IMR-90 (cell line): ENCODE measurements around the gene LY86.

ENCODE experiments used
- BHLHE40 ChIP-seq: fragments of 150-350 bp; IDR thresholded peaks from 2 replicates; pipeline ENCODE4 v1.6.1; 2016; ENCODE audit warnings: mild to moderate bottlenecking, low read depth, low read length
- CTCF ChIP-seq: conservative IDR thresholded peaks from 2 replicates; pipeline ENCODE4 v1.5.1; 2012; ENCODE audit warnings: mild to moderate bottlenecking, low read depth, low read length, improper control_type of control experiment
- FOS ChIP-seq: fragments of 150-350 bp; IDR thresholded peaks from 2 replicates; pipeline ENCODE4 v1.6.1; 2016; ENCODE audit warnings: low read depth, low read length
- MAFK ChIP-seq: IDR thresholded peaks from 2 replicates; pipeline ENCODE4 v1.6.1; 2012; ENCODE audit warnings: low read depth, low read length, improper control_type of control experiment
- MAZ ChIP-seq: IDR thresholded peaks from 2 replicates; pipeline ENCODE4 v1.6.1; 2012; ENCODE audit warnings: low read depth, mild to moderate bottlenecking, low read length, improper control_type of control experiment, moderate library complexity, borderline replicate concordance
- MXI1 ChIP-seq: IDR thresholded peaks from 2 replicates; pipeline ENCODE4 v1.6.1; 2012; ENCODE audit warnings: low read depth, mild to moderate bottlenecking, low read length, moderate library complexity, borderline replicate concordance
- NFE2L2 ChIP-seq: fragments of 150-350 bp; IDR thresholded peaks from 2 replicates; pipeline ENCODE4 v1.6.1; 2016; ENCODE audit warnings: low read depth, mild to moderate bottlenecking, low read length
- POLR2A ChIP-seq: IDR thresholded peaks from 2 replicates; pipeline ENCODE4 v1.6.1; 2012; ENCODE audit warnings: mild to moderate bottlenecking, low read depth, low read length
- RCOR1 ChIP-seq: IDR thresholded peaks from 2 replicates; pipeline ENCODE4 v1.6.1; 2012; ENCODE audit warnings: mild to moderate bottlenecking, low read length, improper control_type of control experiment; ENCODE audit not compliant: insufficient replicate concordance
- USF2 ChIP-seq: fragments of 150-350 bp; IDR thresholded peaks from 2 replicates; pipeline ENCODE4 v1.6.1; 2017; ENCODE audit warnings: mild to moderate bottlenecking, antibody characterized with exemption, low read length, low read depth
- TF ChIP-seq, protein P1 (sequence below): fragments of 150-350 bp; IDR thresholded peaks from 2 replicates; pipeline ENCODE4 v1.6.1; 2016; ENCODE audit warnings: low read depth, mild to moderate bottlenecking, low read length, moderate library complexity, borderline replicate concordance

GRCh38 chr6:6701864-6702263 lies 113.3 kb downstream of the LY86 start:
- TF ChIP-seq CTCF (no peak), POLR2A (no peak), RCOR1 (no peak), USF2 (no peak), MXI1 (no peak), FOS (no peak), MAZ (no peak), NFE2L2 (no peak), MAFK (no peak), BHLHE40 (no peak)
- TF ChIP-seq, protein P1, sequence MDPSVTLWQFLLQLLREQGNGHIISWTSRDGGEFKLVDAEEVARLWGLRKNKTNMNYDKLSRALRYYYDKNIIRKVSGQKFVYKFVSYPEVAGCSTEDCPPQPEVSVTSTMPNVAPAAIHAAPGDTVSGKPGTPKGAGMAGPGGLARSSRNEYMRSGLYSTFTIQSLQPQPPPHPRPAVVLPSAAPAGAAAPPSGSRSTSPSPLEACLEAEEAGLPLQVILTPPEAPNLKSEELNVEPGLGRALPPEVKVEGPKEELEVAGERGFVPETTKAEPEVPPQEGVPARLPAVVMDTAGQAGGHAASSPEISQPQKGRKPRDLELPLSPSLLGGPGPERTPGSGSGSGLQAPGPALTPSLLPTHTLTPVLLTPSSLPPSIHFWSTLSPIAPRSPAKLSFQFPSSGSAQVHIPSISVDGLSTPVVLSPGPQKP = no peak
